GM21515 (cell line): ENCODE measurements around the gene BUB1B.

Experiments used
- ATAC-seq: cut with Tn5 transposase; IDR thresholded peaks from one replicate; pipeline ENCODE4 v1.9.1; 2021; ENCODE audit not compliant: unreplicated experiment

Gene BUB1B

DNA sequence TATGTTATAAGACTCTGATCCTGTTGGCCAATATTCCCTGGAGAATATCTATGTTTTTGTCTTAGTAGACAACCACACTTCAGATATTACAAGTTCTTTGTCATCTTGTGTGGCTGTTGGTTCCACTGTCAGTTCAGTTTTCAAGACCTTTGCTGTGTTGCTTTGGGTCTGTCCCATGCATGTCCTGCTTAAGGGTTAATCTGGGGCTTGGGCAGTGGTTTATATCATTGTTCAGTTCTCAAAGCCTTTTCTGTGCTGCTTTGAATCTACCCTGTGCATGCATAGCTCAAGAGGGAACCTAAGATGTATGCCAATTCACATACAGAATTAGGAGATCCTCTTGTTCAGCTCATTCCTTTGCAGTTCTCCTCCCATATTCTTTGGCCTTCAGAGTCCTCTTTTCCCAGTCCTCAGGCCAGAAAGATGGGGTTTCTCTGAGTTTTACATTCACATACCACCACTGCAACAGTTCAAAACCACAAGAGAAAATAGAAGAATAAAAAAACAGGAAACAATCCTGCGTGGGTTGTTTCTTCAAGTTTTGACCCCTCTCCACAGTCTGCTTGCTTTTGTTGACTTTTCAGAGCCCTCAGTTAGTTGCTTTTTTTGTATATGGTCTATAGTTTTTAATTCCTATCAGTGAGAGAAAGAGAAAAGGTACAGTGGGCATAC lies 21.6 kb downstream of the BUB1B start:
- no peak for ATAC-seq

DNA sequence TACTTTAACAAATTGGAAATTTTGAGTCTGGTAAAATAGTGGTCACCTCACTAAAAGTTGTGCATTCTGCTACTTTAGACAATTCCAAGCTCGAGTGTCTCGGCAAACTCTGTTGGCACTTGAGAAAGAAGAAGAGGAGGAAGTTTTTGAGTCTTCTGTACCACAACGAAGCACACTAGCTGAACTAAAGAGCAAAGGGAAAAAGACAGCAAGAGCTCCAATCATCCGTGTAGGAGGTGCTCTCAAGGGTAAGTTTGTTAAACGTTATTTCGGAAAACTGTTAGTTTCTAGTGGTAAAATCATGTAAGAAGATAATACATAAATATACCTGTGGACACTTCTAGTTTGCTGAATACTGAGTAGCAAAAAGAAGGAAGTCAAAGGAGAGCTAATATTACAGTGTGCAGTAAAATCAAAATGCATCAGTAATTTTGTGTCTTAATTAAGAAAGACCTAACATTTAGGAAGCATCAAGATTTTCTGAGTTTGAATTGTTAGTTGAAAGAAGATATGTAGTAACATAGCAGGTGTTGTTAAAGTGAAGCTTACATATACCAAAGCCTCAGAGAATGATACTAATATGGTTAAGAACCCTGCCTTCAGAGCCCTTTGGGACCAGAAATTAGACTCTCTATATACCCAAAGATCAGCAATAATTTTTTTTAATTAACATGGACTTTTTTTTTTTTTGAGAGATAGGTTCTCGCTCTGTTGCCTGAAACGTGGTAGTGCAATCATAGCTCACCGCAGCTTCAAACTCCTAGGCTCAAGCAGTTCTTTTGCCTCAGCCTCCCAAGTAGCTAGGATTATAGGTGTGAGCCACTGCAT lies 23.0 kb downstream of the BUB1B start:
- ATAC-seq = no peak

GRCh38 chr15:40190591-40190990 lies 29.7 kb downstream of the BUB1B start:
- ATAC-seq = no peak

- no peak for ATAC-seq
Observed at GRCh38 chr15:40192942-40193341, 32.1 kb downstream of the BUB1B start.

GRCh38 chr15:40197434-40197833 lies 36.6 kb downstream of the BUB1B start:
- ATAC-seq = no peak

GRCh38 chr15:40198355-40199085 lies 37.7 kb downstream of the BUB1B start:
- no peak for ATAC-seq

DNA sequence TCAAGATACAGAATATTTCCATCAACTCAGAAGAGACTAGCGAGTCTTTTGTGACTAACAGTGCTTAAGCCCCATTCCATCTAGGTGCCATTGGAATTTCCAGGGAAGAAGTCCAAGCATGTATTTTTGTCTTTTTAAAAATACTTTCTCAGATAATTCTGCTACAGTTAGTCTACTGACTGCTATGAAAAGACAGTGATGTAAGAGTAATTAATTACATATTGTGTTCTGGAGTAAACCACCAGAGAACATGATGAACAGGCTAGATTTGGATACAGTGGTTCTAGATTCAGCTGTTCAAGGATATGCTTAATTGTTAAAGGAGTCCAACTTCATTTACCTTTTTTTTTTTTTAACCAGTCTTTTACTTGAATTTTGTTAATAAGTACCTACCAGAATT lies 43.2 kb downstream of the BUB1B start:
- no peak for ATAC-seq

GRCh38 chr15:40217166-40217824 lies 56.4 kb downstream of the BUB1B start:
- no peak for ATAC-seq

DNA sequence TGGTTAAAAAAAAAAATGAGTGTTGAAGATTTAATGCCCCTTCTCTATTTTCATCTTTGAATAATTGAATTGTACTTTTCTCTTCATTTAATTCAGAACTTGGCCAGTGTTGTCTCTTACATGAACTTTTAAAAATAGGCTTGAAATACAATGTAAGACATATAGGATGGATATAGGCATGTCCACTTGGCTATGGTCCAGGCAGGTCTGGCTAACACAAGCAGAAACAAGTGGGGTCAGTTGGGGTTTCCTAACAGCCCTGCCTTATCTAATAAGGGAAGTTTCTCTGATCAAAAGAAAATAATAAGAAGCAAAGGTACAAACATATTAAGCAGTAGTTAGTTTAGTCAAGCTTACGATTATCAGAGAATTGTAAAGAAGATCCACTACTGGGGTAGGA lies 58.9 kb downstream of the BUB1B start:
- no peak for ATAC-seq

DNA sequence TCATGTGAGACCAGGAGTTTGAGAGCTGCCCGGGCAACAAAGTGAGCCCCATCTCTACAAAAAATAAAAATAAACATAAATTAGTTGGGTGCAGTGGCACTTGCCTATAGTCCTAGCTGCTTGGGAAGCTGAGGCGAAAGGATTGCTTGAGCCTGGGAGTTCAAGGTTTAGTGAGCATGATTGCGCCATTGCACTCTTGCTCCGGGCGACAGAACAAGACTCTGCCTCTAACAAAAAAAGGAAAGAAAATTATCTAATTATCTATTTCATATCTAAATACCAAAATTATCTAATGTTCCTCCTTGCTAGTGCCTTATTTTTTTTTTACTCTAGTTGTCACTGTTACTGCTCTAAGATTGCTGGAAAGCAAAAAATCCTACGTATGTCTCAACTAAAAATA lies 61.3 kb downstream of the BUB1B start:
- no peak for ATAC-seq

DNA sequence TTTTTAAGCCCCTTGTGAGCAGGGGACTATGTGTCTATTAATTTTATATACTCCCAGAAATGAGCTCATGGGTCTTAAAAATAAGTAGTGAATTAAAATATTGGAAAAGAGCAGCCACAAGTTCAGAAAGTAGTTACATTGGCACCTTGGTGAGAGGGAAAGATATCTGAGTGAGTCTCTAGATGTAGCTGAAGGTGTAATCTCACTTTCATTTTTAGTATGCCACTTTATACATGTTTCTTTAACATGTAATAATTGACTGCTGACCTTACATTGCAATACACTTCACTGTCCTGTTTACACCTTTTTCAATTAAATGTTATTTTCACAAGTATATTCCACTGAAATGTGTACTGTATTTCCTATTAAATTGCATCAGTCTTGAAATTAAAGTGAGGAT lies 65.9 kb downstream of the BUB1B start:
- ATAC-seq = no peak

- ATAC-seq = no peak
Observed at GRCh38 chr15:40229316-40229715, 68.4 kb downstream of the BUB1B start.

GRCh38 chr15:40229956-40230355 lies 69.1 kb downstream of the BUB1B start:
- ATAC-seq = no peak

DNA sequence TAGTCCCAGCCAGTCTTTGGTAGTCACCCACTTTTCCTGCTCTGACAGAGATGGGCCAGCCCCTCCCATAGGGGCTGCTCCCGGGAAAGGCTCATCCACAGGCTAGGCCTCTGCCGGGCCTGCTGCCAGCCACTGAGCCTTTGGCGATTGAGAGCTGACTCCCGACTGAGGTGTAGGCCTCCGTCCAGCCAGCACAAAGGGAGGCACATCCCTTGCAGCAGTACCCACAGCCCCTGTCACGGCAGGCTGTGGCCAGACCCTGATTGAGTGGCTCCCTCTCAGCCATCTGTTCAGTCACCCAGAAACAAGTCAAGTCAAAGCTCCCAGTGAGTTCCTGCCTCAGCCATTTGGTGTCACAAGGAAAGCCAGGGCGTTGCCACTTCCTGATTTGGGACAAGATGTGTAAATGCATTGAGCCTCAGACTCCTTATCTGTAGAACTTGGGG lies 71.8 kb downstream of the BUB1B start:
- ATAC-seq = no peak

- ATAC-seq = no peak
Observed at GRCh38 chr15:40233727-40234577, 73.1 kb downstream of the BUB1B start.

DNA sequence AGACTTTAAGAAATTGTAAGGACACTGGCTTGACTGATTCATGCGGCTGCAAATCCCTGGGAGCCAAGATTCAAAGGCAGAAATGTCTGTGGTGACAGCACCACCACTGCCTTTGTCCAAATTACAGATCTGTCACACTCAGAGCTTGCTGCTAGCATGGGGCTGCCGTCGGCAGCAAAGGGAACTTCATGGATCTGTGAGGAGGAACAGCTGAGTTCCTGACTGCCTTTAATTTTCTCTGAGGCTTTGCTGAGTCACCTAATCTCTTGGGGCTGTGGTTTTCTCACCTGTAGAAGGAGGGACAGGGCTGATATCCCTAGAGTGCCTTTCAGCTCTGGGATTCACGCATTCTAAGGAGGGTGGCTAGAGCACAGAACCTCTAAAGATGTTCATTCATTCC lies 73.9 kb downstream of the BUB1B start:
- no peak for ATAC-seq

DNA sequence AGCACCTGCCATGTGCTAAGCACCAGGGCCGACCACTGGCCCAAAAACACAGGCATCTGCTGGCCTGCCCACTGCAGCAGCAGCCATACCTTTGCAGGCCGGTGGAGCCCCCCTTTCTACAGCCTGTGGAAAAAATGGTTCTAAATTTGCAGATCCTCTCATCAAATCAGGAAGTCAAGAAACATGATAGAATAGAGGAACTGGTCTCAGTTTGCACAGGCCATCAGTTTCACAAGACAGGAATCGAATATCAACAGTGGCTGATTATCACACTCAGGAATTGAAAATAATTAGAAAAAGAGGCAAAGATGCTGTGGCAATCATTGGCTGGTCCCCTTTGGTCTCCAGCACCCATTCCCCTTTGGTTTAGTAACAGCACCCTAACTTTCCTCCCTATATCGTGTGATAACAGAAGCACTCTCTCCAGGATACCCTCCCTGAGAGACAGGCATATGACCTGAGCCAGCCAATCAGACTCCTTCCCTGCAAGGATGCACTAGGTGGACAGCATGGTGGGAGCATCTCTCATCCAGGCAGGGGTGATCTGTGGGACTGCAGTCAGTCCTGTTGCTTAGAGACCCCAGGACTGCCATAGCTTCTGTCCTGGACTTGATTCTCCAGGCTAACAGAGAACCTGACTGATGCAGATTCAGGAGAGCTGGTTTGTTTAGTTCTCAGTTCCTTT lies 74.5 kb downstream of the BUB1B start:
- ATAC-seq = no peak

GRCh38 chr15:40238532-40239403 lies 77.9 kb downstream of the BUB1B start, which contains the start of gene PAK6:
Gene PAK6 (plus strand): TSS chr15:40239063. CDS start chr15:40264786, 25,723 bp downstream.
- ATAC-seq = no peak

DNA sequence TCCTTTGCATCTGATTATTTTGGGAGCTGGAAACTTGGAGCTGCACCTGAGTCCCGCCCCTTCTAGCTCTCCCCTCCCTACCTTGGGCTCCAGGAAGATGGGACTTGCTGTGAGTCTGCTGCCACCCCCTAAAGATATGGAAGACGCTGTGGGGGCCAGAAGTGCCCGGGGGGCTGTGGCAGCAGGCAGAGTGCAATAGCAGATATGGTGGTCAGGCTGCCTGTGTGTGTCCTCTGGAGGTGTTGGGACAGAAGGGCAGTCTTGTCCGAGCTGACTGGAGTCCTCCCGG lies 78.5 kb downstream of the BUB1B start:
- no peak for ATAC-seq
